PC-9 (cell line): ENCODE results near the gene ERI3. TPM values are rescaled to one million over a fixed set of nuclear protein-coding genes. Genes with fewer than 3 reads are reported as not detected.

Source experiments
- BruUV-seq: library from RNA; stranded (reverse); fragments of 400-500 nt; replicated peaks from 2 replicates; lab custom pipeline; 2021; lab: Mats Ljungman, UMichigan
- CTCF ChIA-PET: fragments of 300-600 bp; sonication (Branson Sonifier 250); formaldehyde crosslinking; loops from one replicate; lab custom pipeline; 2022; ENCODE audit warnings: antibody characterized with exemption; lab: Charles Lee
- POLR2A ChIA-PET: fragments of 300-600 bp; sonication (Branson Sonifier 250); formaldehyde crosslinking; loops from one replicate; lab custom pipeline; 2022; ENCODE audit warnings: antibody characterized with exemption; ENCODE audit not compliant: unreplicated experiment; lab: Charles Lee
- DNase-seq, 2 experiments: peaks; one replicate each; pipeline versions ENCODE4 v3.0.0 to v3.0.0-alpha.2; 2015 to 2022; ENCODE audit warnings: mixed read lengths in 1 of 2
- H2AFZ ChIP-seq: fragments of 200-600 bp; sonication (generic); 2 replicates; pipeline ENCODE4 v1.8.1; 2017; ENCODE audit warnings: antibody characterized with exemption
- H3F3A ChIP-seq: fragments of 200-600 bp; sonication (generic); 2 replicates; pipeline ENCODE4 v1.8.1; 2017; ENCODE audit warnings: antibody characterized with exemption, mild to moderate bottlenecking, low read depth; ENCODE audit not compliant: insufficient read depth
- H3K27ac ChIP-seq: fragments of 200-600 bp; sonication (generic); 2 replicates; pipeline ENCODE4 v1.6.1; 2016; ENCODE audit warnings: mixed run types
- H3K27me3 ChIP-seq: fragments of 200-600 bp; sonication (generic); 2 replicates; pipeline ENCODE4 v1.6.1; 2016; ENCODE audit warnings: low read depth, mixed run types; ENCODE audit not compliant: insufficient read depth
- H3K36me3 ChIP-seq: fragments of 200-600 bp; sonication (generic); 2 replicates; pipeline ENCODE4 v1.6.1; 2016; ENCODE audit warnings: low read depth, mixed run types
- H3K4me1 ChIP-seq: fragments of 200-600 bp; sonication (generic); replicated peaks from 2 replicates; pipeline ENCODE4 v1.6.1; 2016; ENCODE audit warnings: mixed run types; ENCODE audit not compliant: insufficient read depth
- H3K4me2 ChIP-seq: fragments of 200-600 bp; sonication (generic); 2 replicates; pipeline ENCODE4 v1.6.1; 2017; ENCODE audit warnings: mixed run types
- H3K4me3 ChIP-seq: fragments of 200-600 bp; sonication (generic); 2 replicates; pipeline ENCODE4 v1.6.1; 2016; ENCODE audit warnings: mixed run types
- H3K79me2 ChIP-seq: fragments of 200-600 bp; sonication (generic); 2 replicates; pipeline ENCODE4 v1.6.1; 2017; ENCODE audit warnings: low read depth, mixed run types
- H3K9me2 ChIP-seq: fragments of 200-600 bp; sonication (generic); 2 replicates; pipeline ENCODE4 v1.8.1; 2017; ENCODE audit warnings: mild to moderate bottlenecking; ENCODE audit not compliant: insufficient read depth
- H3K9me3 ChIP-seq: fragments of 200-600 bp; sonication (generic); 2 replicates; pipeline ENCODE4 v1.8.1; 2016; ENCODE audit warnings: low read depth; ENCODE audit not compliant: insufficient read depth
- H4K20me1 ChIP-seq: fragments of 200-600 bp; sonication (generic); 2 replicates; pipeline ENCODE4 v1.8.1; 2017; ENCODE audit not compliant: insufficient read depth
- CTCF ChIP-seq: fragments of 200-600 bp; sonication (generic); conservative IDR thresholded peaks from 2 replicates; pipeline ENCODE4 v1.6.1; 2017; ENCODE audit warnings: mixed run types, antibody characterized with exemption, mild to moderate bottlenecking, moderate library complexity
- EZH2 ChIP-seq: fragments of 200-600 bp; sonication (generic); IDR thresholded peaks from 2 replicates; pipeline ENCODE4 v1.8.0; 2017; ENCODE audit warnings: antibody characterized with exemption, low read depth
- intact Hi-C: fragments of 100-400 bp; cut with micrococcal nuclease; formaldehyde crosslinking; loops from one replicate; pipeline ENCODE4 v1.10.0; 2022; ENCODE audit not compliant: unreplicated experiment
- total RNA-seq: library from RNA; stranded (reverse); gene quantifications from 2 replicates; pipeline ENCODE4 v1.2.3, GENCODE V29; 2021

The ERI3 gene
- total RNA-seq, 1 experiment from 2014 or later, result 120 TPM

GRCh38 chr1:44268054-44268453, 87.0 kb downstream of the ERI3 start:
- H3K4me2 ChIP-seq, result no peak overlapping the region
- BruUV-seq, result no TSS peak
- no peaks in the 10 kb centered on the region for H3K9me3 ChIP-seq
- no peaks in the 10 kb centered on the region for H3K4me1 ChIP-seq
- H3K27ac ChIP-seq, result no peak overlapping the region
- no peaks in the 10 kb centered on the region for H3F3A ChIP-seq
- H3K4me3 ChIP-seq, result no peak overlapping the region
- no peak for DNase-seq
- H3K9me2 ChIP-seq, result no peaks in the 10 kb centered on the region
- POLR2A ChIA-PET, result no interaction called here
- no peaks in the 10 kb centered on the region for H3K79me2 ChIP-seq
- no peak overlapping the region for H2AFZ ChIP-seq
- CTCF ChIA-PET, result no interaction called here
- intact Hi-C loops, result no loop called here
- TF ChIP-seq CTCF (no peak), EZH2 (no peak)
- H3K36me3 ChIP-seq, result no peaks in the 10 kb centered on the region
- peaks cover 9% of the 10 kb centered on the region; the same call in 1 of the 2 replicates for H4K20me1 ChIP-seq
- H3K27me3 ChIP-seq, result no peaks in the 10 kb centered on the region

GRCh38 chr1:44267438-44267837, 87.6 kb downstream of the ERI3 start:
- intact Hi-C loops, result no loop called here
- Histone ChIP-seq H3K9me2 (no peaks in the 10 kb centered on the region), H3F3A (no peaks in the 10 kb centered on the region), H3K79me2 (no peaks in the 10 kb centered on the region), H3K4me1 (no peaks in the 10 kb centered on the region), H3K4me3 (no peak overlapping the region), H3K4me2 (no peak overlapping the region), H4K20me1 (peaks cover 9% of the 10 kb centered on the region; the same call in 1 of the 2 replicates), H3K27me3 (no peaks in the 10 kb centered on the region), H3K9me3 (no peaks in the 10 kb centered on the region), H2AFZ (no peak overlapping the region), H3K36me3 (no peaks in the 10 kb centered on the region), H3K27ac (no peak overlapping the region)
- ChIA-PET CTCF (interaction anchor here (0.6 kb wide), 1 partner anchor 52 kb away, joined by 3 read pairs; no protein-coding TSS in a partner anchor), POLR2A (no interaction called here)
- TF ChIP-seq EZH2 (no peak), CTCF (no peak)
- no peak for DNase-seq
- no TSS peak for BruUV-seq

- POLR2A ChIA-PET, result no interaction called here
Measured at GRCh38 chr1:44266400-44267344, 88.4 kb downstream of the ERI3 start.

More at GRCh38 chr1:44266400-44267344, 88.4 kb downstream of the ERI3 start:
- H3K27ac ChIP-seq, result no peak overlapping the region
- no peaks in the 10 kb centered on the region for H3K36me3 ChIP-seq
- no peaks in the 10 kb centered on the region for H3K9me3 ChIP-seq
- CTCF ChIA-PET, result interaction anchor here (0.6 kb wide), 1 partner anchor 51 kb away, joined by 3 read pairs; no protein-coding TSS in a partner anchor
- no peaks in the 10 kb centered on the region for H3F3A ChIP-seq
- peaks cover 5% of the 10 kb centered on the region; the same call in 1 of the 2 replicates for H3K4me1 ChIP-seq
- no peaks in the 10 kb centered on the region for H3K27me3 ChIP-seq
- no peak overlapping the region for H3K4me3 ChIP-seq
- H3K4me2 ChIP-seq, result no peak overlapping the region
- BruUV-seq, result no TSS peak
- intact Hi-C loops, result no loop called here
- TF ChIP-seq EZH2 (no peak), CTCF (no peak)
- no peak for DNase-seq
- H4K20me1 ChIP-seq, result peaks cover 15% of the 10 kb centered on the region
- H2AFZ ChIP-seq, result no peak overlapping the region
- no peaks in the 10 kb centered on the region for H3K79me2 ChIP-seq
- no peaks in the 10 kb centered on the region for H3K9me2 ChIP-seq
